ENCODE results near the gene SPDYC. TPM values are rescaled to one million over a fixed set of nuclear protein-coding genes. Genes with fewer than 3 reads are reported as not detected.

SPDYC gene
- total and polyA plus RNA-seq, 9 of the 15 experiments (the other 6 are each of a cell fraction or from before 2014, with no cell fraction given): 4.4 to 18.8 (median 9.2) TPM

DNA sequence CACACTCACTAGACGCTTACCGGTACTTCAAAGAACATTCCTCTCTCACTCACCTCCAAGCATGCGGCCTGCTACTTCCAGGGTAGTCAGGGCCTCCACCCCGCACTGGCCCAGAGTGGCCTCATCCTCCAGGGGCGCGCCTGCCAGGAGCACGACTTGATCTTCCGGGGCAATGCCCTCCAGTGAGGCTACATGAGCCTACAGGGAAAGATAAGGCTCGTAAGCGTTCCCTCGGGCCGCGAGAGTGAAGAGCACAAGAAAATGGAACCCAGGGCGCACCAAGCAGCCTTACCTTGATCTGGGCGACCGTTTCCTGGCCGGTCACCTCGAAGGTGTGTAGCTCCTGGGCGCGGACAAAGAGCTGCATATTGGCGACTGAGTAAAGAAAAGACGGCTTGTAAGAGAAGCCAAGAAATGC is 48.6 kb upstream of the SPDYC start (continued):
- TF ChIP-seq, protein P1, sequence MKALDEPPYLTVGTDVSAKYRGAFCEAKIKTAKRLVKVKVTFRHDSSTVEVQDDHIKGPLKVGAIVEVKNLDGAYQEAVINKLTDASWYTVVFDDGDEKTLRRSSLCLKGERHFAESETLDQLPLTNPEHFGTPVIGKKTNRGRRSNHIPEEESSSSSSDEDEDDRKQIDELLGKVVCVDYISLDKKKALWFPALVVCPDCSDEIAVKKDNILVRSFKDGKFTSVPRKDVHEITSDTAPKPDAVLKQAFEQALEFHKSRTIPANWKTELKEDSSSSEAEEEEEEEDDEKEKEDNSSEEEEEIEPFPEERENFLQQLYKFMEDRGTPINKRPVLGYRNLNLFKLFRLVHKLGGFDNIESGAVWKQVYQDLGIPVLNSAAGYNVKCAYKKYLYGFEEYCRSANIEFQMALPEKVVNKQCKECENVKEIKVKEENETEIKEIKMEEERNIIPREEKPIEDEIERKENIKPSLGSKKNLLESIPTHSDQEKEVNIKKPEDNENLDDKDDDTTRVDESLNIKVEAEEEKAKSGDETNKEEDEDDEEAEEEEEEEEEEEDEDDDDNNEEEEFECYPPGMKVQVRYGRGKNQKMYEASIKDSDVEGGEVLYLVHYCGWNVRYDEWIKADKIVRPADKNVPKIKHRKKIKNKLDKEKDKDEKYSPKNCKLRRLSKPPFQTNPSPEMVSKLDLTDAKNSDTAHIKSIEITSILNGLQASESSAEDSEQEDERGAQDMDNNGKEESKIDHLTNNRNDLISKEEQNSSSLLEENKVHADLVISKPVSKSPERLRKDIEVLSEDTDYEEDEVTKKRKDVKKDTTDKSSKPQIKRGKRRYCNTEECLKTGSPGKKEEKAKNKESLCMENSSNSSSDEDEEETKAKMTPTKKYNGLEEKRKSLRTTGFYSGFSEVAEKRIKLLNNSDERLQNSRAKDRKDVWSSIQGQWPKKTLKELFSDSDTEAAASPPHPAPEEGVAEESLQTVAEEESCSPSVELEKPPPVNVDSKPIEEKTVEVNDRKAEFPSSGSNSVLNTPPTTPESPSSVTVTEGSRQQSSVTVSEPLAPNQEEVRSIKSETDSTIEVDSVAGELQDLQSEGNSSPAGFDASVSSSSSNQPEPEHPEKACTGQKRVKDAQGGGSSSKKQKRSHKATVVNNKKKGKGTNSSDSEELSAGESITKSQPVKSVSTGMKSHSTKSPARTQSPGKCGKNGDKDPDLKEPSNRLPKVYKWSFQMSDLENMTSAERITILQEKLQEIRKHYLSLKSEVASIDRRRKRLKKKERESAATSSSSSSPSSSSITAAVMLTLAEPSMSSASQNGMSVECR (CRISPR knock-in tag; IDR thresholded peaks at IDR 0.05): peak; percentile 50; the same call in 1 of the 2 replicates
- no peak for TF ChIP-seq XRCC5 (IDR thresholded peaks at IDR 0.05; ENCODE audit: low read depth, low read length)
- TF ChIP-seq FOXK2 (conservative IDR thresholded peaks at IDR 0.05 in 1 of 2, IDR thresholded peaks at IDR 0.05 in 1 of 2; ENCODE audit: low read depth in 2 of 2): no peak
- TF ChIP-seq SMAD4 (CRISPR knock-in tag; conservative IDR thresholded peaks at IDR 0.05): peak; percentile 9; the same call in 1 of the 2 replicates
- TF ChIP-seq, protein P2, sequence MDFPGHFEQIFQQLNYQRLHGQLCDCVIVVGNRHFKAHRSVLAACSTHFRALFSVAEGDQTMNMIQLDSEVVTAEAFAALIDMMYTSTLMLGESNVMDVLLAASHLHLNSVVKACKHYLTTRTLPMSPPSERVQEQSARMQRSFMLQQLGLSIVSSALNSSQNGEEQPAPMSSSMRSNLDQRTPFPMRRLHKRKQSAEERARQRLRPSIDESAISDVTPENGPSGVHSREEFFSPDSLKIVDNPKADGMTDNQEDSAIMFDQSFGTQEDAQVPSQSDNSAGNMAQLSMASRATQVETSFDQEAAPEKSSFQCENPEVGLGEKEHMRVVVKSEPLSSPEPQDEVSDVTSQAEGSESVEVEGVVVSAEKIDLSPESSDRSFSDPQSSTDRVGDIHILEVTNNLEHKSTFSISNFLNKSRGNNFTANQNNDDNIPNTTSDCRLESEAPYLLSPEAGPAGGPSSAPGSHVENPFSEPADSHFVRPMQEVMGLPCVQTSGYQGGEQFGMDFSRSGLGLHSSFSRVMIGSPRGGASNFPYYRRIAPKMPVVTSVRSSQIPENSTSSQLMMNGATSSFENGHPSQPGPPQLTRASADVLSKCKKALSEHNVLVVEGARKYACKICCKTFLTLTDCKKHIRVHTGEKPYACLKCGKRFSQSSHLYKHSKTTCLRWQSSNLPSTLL (IDR thresholded peaks at IDR 0.05): no peak
- no peak for TF ChIP-seq DACH1 (IDR thresholded peaks at IDR 0.05; ENCODE audit: partially characterized antibody)
- TF ChIP-seq ASH1L (IDR thresholded peaks at IDR 0.05; ENCODE audit: borderline replicate concordance, low read depth, partially characterized antibody): no peak
- 0 out of 4 replicates have a peak, but pooled peaks of 1 of the 2 experiments have one; percentile 47 for TF ChIP-seq ARNT (IDR thresholded peaks at IDR 0.05)
- TF ChIP-seq, protein P3, sequence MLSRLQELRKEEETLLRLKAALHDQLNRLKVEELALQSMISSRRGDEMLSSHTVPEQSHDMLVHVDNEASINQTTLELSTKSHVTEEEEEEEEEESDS (CRISPR knock-in tag; IDR thresholded peaks at IDR 0.05): no peak
- TF ChIP-seq SREBF1 (IDR thresholded peaks at IDR 0.05; ENCODE audit: borderline replicate concordance, low read depth, low read length): no peak
- TF ChIP-seq KDM5B (IDR thresholded peaks at IDR 0.05; ENCODE audit: insufficient replicate concordance, low read depth, low read length): no peak
- TF ChIP-seq, protein P4, sequence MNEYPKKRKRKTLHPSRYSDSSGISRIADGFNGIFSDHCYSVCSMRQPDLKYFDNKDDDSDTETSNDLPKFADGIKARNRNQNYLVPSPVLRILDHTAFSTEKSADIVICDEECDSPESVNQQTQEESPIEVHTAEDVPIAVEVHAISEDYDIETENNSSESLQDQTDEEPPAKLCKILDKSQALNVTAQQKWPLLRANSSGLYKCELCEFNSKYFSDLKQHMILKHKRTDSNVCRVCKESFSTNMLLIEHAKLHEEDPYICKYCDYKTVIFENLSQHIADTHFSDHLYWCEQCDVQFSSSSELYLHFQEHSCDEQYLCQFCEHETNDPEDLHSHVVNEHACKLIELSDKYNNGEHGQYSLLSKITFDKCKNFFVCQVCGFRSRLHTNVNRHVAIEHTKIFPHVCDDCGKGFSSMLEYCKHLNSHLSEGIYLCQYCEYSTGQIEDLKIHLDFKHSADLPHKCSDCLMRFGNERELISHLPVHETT (CRISPR knock-in tag; conservative IDR thresholded peaks at IDR 0.05 in 1 of 2, IDR thresholded peaks at IDR 0.05 in 1 of 2): no peak
- TF ChIP-seq, protein P5, sequence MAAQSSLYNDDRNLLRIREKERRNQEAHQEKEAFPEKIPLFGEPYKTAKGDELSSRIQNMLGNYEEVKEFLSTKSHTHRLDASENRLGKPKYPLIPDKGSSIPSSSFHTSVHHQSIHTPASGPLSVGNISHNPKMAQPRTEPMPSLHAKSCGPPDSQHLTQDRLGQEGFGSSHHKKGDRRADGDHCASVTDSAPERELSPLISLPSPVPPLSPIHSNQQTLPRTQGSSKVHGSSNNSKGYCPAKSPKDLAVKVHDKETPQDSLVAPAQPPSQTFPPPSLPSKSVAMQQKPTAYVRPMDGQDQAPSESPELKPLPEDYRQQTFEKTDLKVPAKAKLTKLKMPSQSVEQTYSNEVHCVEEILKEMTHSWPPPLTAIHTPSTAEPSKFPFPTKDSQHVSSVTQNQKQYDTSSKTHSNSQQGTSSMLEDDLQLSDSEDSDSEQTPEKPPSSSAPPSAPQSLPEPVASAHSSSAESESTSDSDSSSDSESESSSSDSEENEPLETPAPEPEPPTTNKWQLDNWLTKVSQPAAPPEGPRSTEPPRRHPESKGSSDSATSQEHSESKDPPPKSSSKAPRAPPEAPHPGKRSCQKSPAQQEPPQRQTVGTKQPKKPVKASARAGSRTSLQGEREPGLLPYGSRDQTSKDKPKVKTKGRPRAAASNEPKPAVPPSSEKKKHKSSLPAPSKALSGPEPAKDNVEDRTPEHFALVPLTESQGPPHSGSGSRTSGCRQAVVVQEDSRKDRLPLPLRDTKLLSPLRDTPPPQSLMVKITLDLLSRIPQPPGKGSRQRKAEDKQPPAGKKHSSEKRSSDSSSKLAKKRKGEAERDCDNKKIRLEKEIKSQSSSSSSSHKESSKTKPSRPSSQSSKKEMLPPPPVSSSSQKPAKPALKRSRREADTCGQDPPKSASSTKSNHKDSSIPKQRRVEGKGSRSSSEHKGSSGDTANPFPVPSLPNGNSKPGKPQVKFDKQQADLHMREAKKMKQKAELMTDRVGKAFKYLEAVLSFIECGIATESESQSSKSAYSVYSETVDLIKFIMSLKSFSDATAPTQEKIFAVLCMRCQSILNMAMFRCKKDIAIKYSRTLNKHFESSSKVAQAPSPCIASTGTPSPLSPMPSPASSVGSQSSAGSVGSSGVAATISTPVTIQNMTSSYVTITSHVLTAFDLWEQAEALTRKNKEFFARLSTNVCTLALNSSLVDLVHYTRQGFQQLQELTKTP (IDR thresholded peaks at IDR 0.05; ENCODE audit: low read depth in 1 of 2, partially characterized antibody in 2 of 2): peak in 1 of 2 experiments; percentile 33
- no peak for TF ChIP-seq KDM2B (CRISPR knock-in tag; IDR thresholded peaks at IDR 0.05)
- TF ChIP-seq CTBP1 (IDR thresholded peaks at IDR 0.05; ENCODE audit: borderline replicate concordance): no peak
